HepG2 (cell line): Measurements from ENCODE around the gene GRIP1. TPM values are rescaled to one million over a fixed set of nuclear protein-coding genes. Genes with fewer than 3 reads are reported as not detected.

Source experiments
- ATAC-seq: fragments of 200-7000 bp; cut with Tn5 transposase; 3 replicates; pipeline ENCODE4 v1.9.1; 2020; ENCODE audit warnings: mild to moderate bottlenecking, moderate library complexity
- BruUV-seq: library from RNA; stranded (reverse); fragments of 400-500 nt; replicated peaks from 2 replicates; lab custom pipeline; 2021; lab: Mats Ljungman, UMichigan
- CTCF ChIA-PET: fragments of 300-600 bp; formaldehyde crosslinking; extraction: SDS; loops from one replicate; lab custom pipeline; 2021; ENCODE audit warnings: low total read pairs, inconsistent platforms, low intra/inter-chr PET ratio; lab: Yijun Ruan, JAX
- POLR2A ChIA-PET: fragments of 350-600 bp; sonication (Branson Sonifier 250); formaldehyde crosslinking; loops from one replicate; lab custom pipeline; 2020; ENCODE audit warnings: antibody characterized with exemption, inconsistent platforms; lab: Yijun Ruan, JAX
- DNase-seq: peaks from one replicate; pipeline ENCODE4 v3.0.0-alpha.2; 2015; ENCODE audit warnings: low spot score
- FAIRE-seq: peaks from 3 replicates; lab custom pipeline; 2011; peaks lifted over from hg19 to GRCh38; lab: Jason Lieb, UNC
- H2AFZ ChIP-seq: one replicate; pipeline ENCODE4 v1.6.1; 2011; ENCODE audit warnings: low read length, inconsistent platforms
- H3K27ac ChIP-seq: fragments of 300-600 bp; 3 replicates; pipeline ENCODE4 v1.8.0; 2011; ENCODE audit warnings: mixed run types, mild to moderate bottlenecking, mixed read lengths, low read length, inconsistent platforms; ENCODE audit not compliant: insufficient read depth; ENCODE audit errors: extremely low read length
- H3K27me3 ChIP-seq, 2 experiments: fragments of 200-600 bp in 1 of 2; 2 replicates in 1 of 2; 3 replicates in 1 of 2; pipeline versions ENCODE4 v1.6.0 to v1.8.0; 2011; ENCODE audit warnings: low read length in 2 of 2, mild to moderate bottlenecking in 2 of 2, moderate library complexity in 2 of 2, inconsistent platforms in 1 of 2; ENCODE audit not compliant: insufficient read depth in 2 of 2, control insufficient read depth in 1 of 2
- H3K36me3 ChIP-seq, 2 experiments: fragments of 200-600 bp in 1 of 2; replicated peaks in 1 of 2; 2 replicates in 1 of 2; 3 replicates in 1 of 2; pipeline versions ENCODE4 v1.5.1 to v1.8.0; 2011; ENCODE audit warnings: low read length in 2 of 2, inconsistent platforms in 1 of 2; ENCODE audit not compliant: insufficient read depth in 2 of 2, control insufficient read depth in 1 of 2
- H3K4me1 ChIP-seq: 2 replicates; pipeline ENCODE4 v1.5.1; 2012; ENCODE audit warnings: low read length, inconsistent platforms; ENCODE audit not compliant: insufficient read depth
- H3K4me2 ChIP-seq: 2 replicates; pipeline ENCODE4 v1.6.0; 2011; ENCODE audit warnings: low read depth, low read length, inconsistent platforms
- H3K4me3 ChIP-seq, 3 experiments: fragments of 200-600 bp in 1 of 3; sonication (generic), shearing (Covaris generic) in 1 of 3; replicated peaks in 1 of 3; 2 replicates each; pipeline ENCODE4 v1.5.1; 2011 to 2016; ENCODE audit warnings: low read length in 3 of 3, inconsistent platforms in 2 of 3, low read depth in 2 of 3, mild to moderate bottlenecking in 2 of 3, control low read depth in 1 of 3, mixed read lengths in 1 of 3; ENCODE audit not compliant: insufficient read depth in 1 of 3
- H3K79me2 ChIP-seq: one replicate; pipeline ENCODE4 v1.6.1; 2011; ENCODE audit warnings: low read length, inconsistent platforms; ENCODE audit not compliant: insufficient read depth
- H3K9ac ChIP-seq: 2 replicates; pipeline ENCODE4 v1.6.0; 2011; ENCODE audit warnings: mild to moderate bottlenecking, low read depth, low read length, inconsistent platforms; ENCODE audit not compliant: insufficient read depth
- H3K9me3 ChIP-seq: 2 replicates; pipeline ENCODE4 v1.5.1; 2012; ENCODE audit warnings: mild to moderate bottlenecking, low read length
- H4K20me1 ChIP-seq: 2 replicates; pipeline ENCODE4 v1.6.0; 2011; ENCODE audit warnings: inconsistent platforms, mild to moderate bottlenecking, low read length, moderate library complexity; ENCODE audit not compliant: insufficient read depth
- ELF1 ChIP-seq: sonication (generic); formaldehyde crosslinking; IDR thresholded peaks from 2 replicates; pipeline ENCODE4 v1.4.0; 2020; ENCODE audit warnings: missing genetic modification reagents
- IRF1 ChIP-seq: sonication (generic); formaldehyde crosslinking; IDR thresholded peaks from 2 replicates; pipeline ENCODE4 v1.4.0; 2020; ENCODE audit warnings: low read depth, mild to moderate bottlenecking, missing genetic modification reagents
- JUN ChIP-seq: sonication (generic); formaldehyde crosslinking; IDR thresholded peaks from 2 replicates; pipeline ENCODE4 v1.4.0; 2020; ENCODE audit warnings: mild to moderate bottlenecking, missing genetic modification reagents
- STAG1 ChIP-seq: sonication (generic); formaldehyde crosslinking; IDR thresholded peaks from 2 replicates; pipeline ENCODE4 v1.4.0; 2020; ENCODE audit warnings: missing genetic modification reagents
- TSC22D2 ChIP-seq: sonication (generic); formaldehyde crosslinking; IDR thresholded peaks from 2 replicates; pipeline ENCODE4 v1.5.1; 2020; ENCODE audit warnings: missing genetic modification reagents, mild to moderate bottlenecking, borderline replicate concordance
- ZMAT3 ChIP-seq: sonication (generic); formaldehyde crosslinking; conservative IDR thresholded peaks from 2 replicates; pipeline ENCODE4 v1.7.0; 2021; ENCODE audit warnings: missing genetic modification reagents
- ZNF547 ChIP-seq: sonication (generic); formaldehyde crosslinking; IDR thresholded peaks from 2 replicates; pipeline ENCODE4 v1.5.1; 2020; ENCODE audit warnings: mild to moderate bottlenecking, missing genetic modification reagents
- ZNF792 ChIP-seq: IDR thresholded peaks from 2 replicates; pipeline ENCODE4 v1.6.1; 2016
- WGBS: methylation state at CpG from one replicate; pipeline ENCODE4 v1.1.6; 2017; ENCODE audit warnings: low lambda C conversion rate; 5-methylcytosine and 5-hydroxymethylcytosine counted together
- in situ Hi-C: cut with HindIII; loops from 2 replicates; pipeline ENCODE4 v1.10.0; 2017; ENCODE audit warnings: low pct_unique_long_range_greater_than_20kb; ENCODE audit not compliant: extremely low pct_ligation_motif_present
- intact Hi-C: fragments of 100-400 bp; cut with micrococcal nuclease; formaldehyde crosslinking; loops from one replicate; pipeline ENCODE4 v1.10.0; 2022; ENCODE audit not compliant: unreplicated experiment
- polyA plus RNA-seq, 8 experiments: library from polyadenylated mRNA; depleted of rRNA in 3 of 8; stranded (reverse) in 7 of 8; unstranded in 1 of 8; fragments of >200 nt; fragmentation: Illumina TruSeq in 4 of 8; extraction: Trizol in 4 of 8; gene quantifications; 2 replicates each; pipeline versions ENCODE4 v1.2.1 to v1.2.3, GENCODE V29; 2011 to 2016; ENCODE audit warnings: low read depth in 4 of 8, missing spikeins in 1 of 8, mixed read lengths in 1 of 8; ENCODE audit not compliant: insufficient read depth in 1 of 8
- total RNA-seq, 5 experiments: library from RNA; depleted of rRNA; stranded (reverse); fragments of >200 nt; fragmentation: Illumina TruSeq; extraction: Trizol; gene quantifications; 2 replicates each; pipeline ENCODE4 v1.2.3, GENCODE V29; 2016; ENCODE audit warnings: low read depth in 1 of 5

The GRIP1 gene
- total and polyA plus RNA-seq, 2 of the 13 experiments (the other 11 are each of a cell fraction or from before 2014, with no cell fraction given), result not detected

- TF ChIP-seq TSC22D2 (no peak), ZNF792 (CRISPR knock-in tag) (no peak), ZNF547 (no peak)
These were observed 128.2 kb downstream of the GRIP1 start (continued) for GRCh38 chr12:66550626-66551025.

GRCh38 chr12:66549050-66549389 is 129.9 kb downstream of the GRIP1 start:
- Histone ChIP-seq H3K27me3 (no peaks in the 10 kb centered on the region), H3K4me2 (no peak overlapping the region), H3K4me3 (no peak overlapping the region), H3K79me2 (no peaks in the 10 kb centered on the region), H3K36me3 (no peaks in the 10 kb centered on the region), H3K4me1 (no peaks in the 10 kb centered on the region), H3K9ac (no peak overlapping the region), H3K27ac (no peak overlapping the region), H3K9me3 (no peaks in the 10 kb centered on the region), H4K20me1 (no peaks in the 10 kb centered on the region), H2AFZ (no peak overlapping the region)
- WGBS, result 0% methylated on average over 2 of the region's 2 CpGs
- POLR2A ChIA-PET, result no interaction called here
- in situ Hi-C loops (no loop called here), intact Hi-C loops (no loop called here)
- no TSS peak for BruUV-seq
- FAIRE-seq (no peak), DNase-seq (no peak), ATAC-seq (no peak)
- TF ChIP-seq ELF1 (CRISPR knock-in tag) (no peak), IRF1 (no peak), JUN (CRISPR knock-in tag) (no peak), STAG1 (CRISPR knock-in tag) (no peak), ZMAT3 (CRISPR knock-in tag) (no peak)
- CTCF ChIA-PET, result no interaction called here
